PC-9 (cell line): ENCODE results near the gene GSDME.

ENCODE experiments used
- CTCF ChIP-seq: fragments of 200-600 bp; sonication (generic); conservative IDR thresholded peaks from 2 replicates; pipeline ENCODE4 v1.6.1; 2017; ENCODE audit warnings: mixed run types, antibody characterized with exemption, mild to moderate bottlenecking, moderate library complexity
- EZH2 ChIP-seq: fragments of 200-600 bp; sonication (generic); IDR thresholded peaks from 2 replicates; pipeline ENCODE4 v1.8.0; 2017; ENCODE audit warnings: antibody characterized with exemption, low read depth

- TF ChIP-seq CTCF: no peak
- no peak for TF ChIP-seq EZH2
Observed at GRCh38 chr7:24779283-24779655, 22.0 kb upstream of the GSDME start.
